MG63 (cell line): ENCODE data around the gene SPATA9. TPM values are rescaled to one million over a fixed set of nuclear protein-coding genes. Genes with fewer than 3 reads are reported as not detected.
A peak's percentile ranks its signal among the peaks of the same experiment; 100 is the strongest.
"Not testable (repeated sequence)": the region's sequence is repeated elsewhere in the genome, so short reads cannot be mapped to it uniquely, and the experiment has no call there.

Experiments
- DNase-seq: peaks from one replicate; pipeline ENCODE4 v3.0.0-alpha.2; 2020
- H3K27me3 ChIP-seq: fragments of 250-450 bp; sonication (Bioruptor Pico); 2 replicates; pipeline ENCODE4 v1.5.1; 2020; ENCODE audit warnings: mild to moderate bottlenecking, moderate library complexity
- H3K36me3 ChIP-seq: fragments of 250-450 bp; sonication (Bioruptor Pico); 2 replicates; pipeline ENCODE4 v1.5.1; 2020; ENCODE audit warnings: mild to moderate bottlenecking, moderate library complexity
- H3K4me3 ChIP-seq: fragments of 250-450 bp; sonication (Bioruptor Pico); 2 replicates; pipeline ENCODE4 v1.5.1; 2020; ENCODE audit warnings: mild to moderate bottlenecking, moderate library complexity
- H3K9me3 ChIP-seq: fragments of 250-450 bp; sonication (Bioruptor Pico); 2 replicates; pipeline ENCODE4 v1.5.1; 2020; ENCODE audit warnings: mild to moderate bottlenecking, moderate library complexity
- total RNA-seq: library from RNA; depleted of rRNA; stranded (reverse); fragments of >200 nt; shearing (Covaris generic); gene quantifications from 2 replicates; pipeline ENCODE4 v1.2.3, GENCODE V29; 2014; ENCODE audit warnings: low replicate concordance

Gene SPATA9
- total RNA-seq, 1 experiment from 2014 or later = 1.1 TPM

- H3K36me3 ChIP-seq = no peaks in the 10 kb centered on the region
- no peak for DNase-seq
Observed at GRCh38 chr5:95664204-95664786, 18.5 kb downstream of the SPATA9 start.

GRCh38 chr5:95662946-95663345, 19.8 kb downstream of the SPATA9 start:
- H3K36me3 ChIP-seq = no peaks in the 10 kb centered on the region
- no peaks in the 10 kb centered on the region for H3K27me3 ChIP-seq
- no peak overlapping the region for H3K4me3 ChIP-seq
- no peak for DNase-seq
- no peaks in the 10 kb centered on the region for H3K9me3 ChIP-seq

More at GRCh38 chr5:95664204-95664786, 18.5 kb downstream of the SPATA9 start:
- H3K4me3 ChIP-seq = no peak overlapping the region
- no peaks in the 10 kb centered on the region for H3K27me3 ChIP-seq
- no peaks in the 10 kb centered on the region for H3K9me3 ChIP-seq

- Histone ChIP-seq H3K9me3 (no peaks in the 10 kb centered on the region), H3K36me3 (no peaks in the 10 kb centered on the region), H3K4me3 (no peak overlapping the region), H3K27me3 (no peaks in the 10 kb centered on the region)
- DNase-seq = no peak
Observed at GRCh38 chr5:95660060-95660459, 22.7 kb downstream of the SPATA9 start.

GRCh38 chr5:95655575-95655974, 27.2 kb downstream of the SPATA9 start:
- Histone ChIP-seq H3K27me3 (no peaks in the 10 kb centered on the region), H3K36me3 (no peaks in the 10 kb centered on the region), H3K4me3 (no peak overlapping the region), H3K9me3 (no peaks in the 10 kb centered on the region)
- DNase-seq = no peak

- H3K9me3 ChIP-seq = no peaks in the 10 kb centered on the region
- H3K27me3 ChIP-seq = no peaks in the 10 kb centered on the region
- no peak overlapping the region for H3K4me3 ChIP-seq
- H3K36me3 ChIP-seq = no peaks in the 10 kb centered on the region
- no peak for DNase-seq
Observed at GRCh38 chr5:95654196-95654595, 28.6 kb downstream of the SPATA9 start.

- no peak for DNase-seq
- Histone ChIP-seq H3K27me3 (no peaks in the 10 kb centered on the region), H3K36me3 (no peaks in the 10 kb centered on the region), H3K9me3 (no peaks in the 10 kb centered on the region), H3K4me3 (no peak overlapping the region)
Observed at GRCh38 chr5:95652849-95653248, 29.9 kb downstream of the SPATA9 start.

GRCh38 chr5:95649842-95650620, 32.8 kb downstream of the SPATA9 start:
- Histone ChIP-seq H3K36me3 (no peaks in the 10 kb centered on the region), H3K4me3 (no peak overlapping the region), H3K9me3 (no peaks in the 10 kb centered on the region), H3K27me3 (no peaks in the 10 kb centered on the region)
- no peak for DNase-seq

GRCh38 chr5:95649274-95649673, 33.5 kb downstream of the SPATA9 start:
- H3K27me3 ChIP-seq = no peaks in the 10 kb centered on the region
- no peaks in the 10 kb centered on the region for H3K36me3 ChIP-seq
- no peaks in the 10 kb centered on the region for H3K9me3 ChIP-seq
- DNase-seq = no peak
- no peak overlapping the region for H3K4me3 ChIP-seq

- Histone ChIP-seq H3K36me3 (no peaks in the 10 kb centered on the region), H3K27me3 (no peaks in the 10 kb centered on the region), H3K4me3 (no peak overlapping the region; the same call in 1 of the 2 replicates), H3K9me3 (no peaks in the 10 kb centered on the region)
- DNase-seq = no peak
Observed at GRCh38 chr5:95647886-95648860, 34.6 kb downstream of the SPATA9 start.

GRCh38 chr5:95646569-95647431, 36.0 kb downstream of the SPATA9 start, which contains the start of gene RFESD:
TSS of gene RFESD (plus strand) at chr5:95646777. CDS start at chr5:95652272, 5,495 bp downstream.
- no peaks in the 10 kb centered on the region for H3K27me3 ChIP-seq
- H3K36me3 ChIP-seq = no peaks in the 10 kb centered on the region
- DNase-seq = peak; percentile 100
- H3K4me3 ChIP-seq = peak within 1 kb of the TSS; percentile 57
- no peaks in the 10 kb centered on the region for H3K9me3 ChIP-seq

- H3K36me3 ChIP-seq, DNase-seq, H3K27me3 ChIP-seq, H3K9me3 ChIP-seq: not testable (repeated sequence)
- H3K4me3 ChIP-seq = peak overlapping the region; percentile 57; the same call in 1 of the 2 replicates
Observed at GRCh38 chr5:95646226-95646568, 36.6 kb downstream of the SPATA9 start.

GRCh38 chr5:95644351-95645042, 38.3 kb downstream of the SPATA9 start:
- Histone ChIP-seq H3K27me3 (no peaks in the 10 kb centered on the region), H3K9me3 (no peaks in the 10 kb centered on the region), H3K4me3 (no peak overlapping the region), H3K36me3 (no peaks in the 10 kb centered on the region)
- DNase-seq = peak; percentile 43

- no peaks in the 10 kb centered on the region for H3K9me3 ChIP-seq
- DNase-seq = no peak
- H3K36me3 ChIP-seq = no peaks in the 10 kb centered on the region
- peaks cover 2% of the 10 kb centered on the region; the same call in 1 of the 2 replicates for H3K27me3 ChIP-seq
- no peak overlapping the region for H3K4me3 ChIP-seq
Observed at GRCh38 chr5:95643152-95643551, 39.6 kb downstream of the SPATA9 start.

GRCh38 chr5:95641741-95642220, 41.0 kb downstream of the SPATA9 start:
- H3K36me3 ChIP-seq = no peaks in the 10 kb centered on the region
- no peaks in the 10 kb centered on the region for H3K9me3 ChIP-seq
- no peak overlapping the region for H3K4me3 ChIP-seq
- H3K27me3 ChIP-seq = peaks cover 3% of the 10 kb centered on the region; the same call in 1 of the 2 replicates
- DNase-seq = no peak

- Histone ChIP-seq H3K36me3 (no peaks in the 10 kb centered on the region), H3K4me3 (no peak overlapping the region)
- DNase-seq = no peak
Observed at GRCh38 chr5:95638632-95639031, 44.2 kb downstream of the SPATA9 start.

More at GRCh38 chr5:95638632-95639031, 44.2 kb downstream of the SPATA9 start:
- peaks cover 3% of the 10 kb centered on the region; the same call in 1 of the 2 replicates for H3K27me3 ChIP-seq
- no peaks in the 10 kb centered on the region for H3K9me3 ChIP-seq
